Testis (tissue), 3 donors: ENCODE data around the gene KAT8. TPM values are rescaled to one million over a fixed set of nuclear protein-coding genes. Genes with fewer than 3 reads are reported as not detected.
"Not testable (repeated sequence)": the region's sequence is repeated elsewhere in the genome, so short reads cannot be mapped to it uniquely, and the experiment has no call there.

Source experiments
- DNase-seq: peaks from one replicate; pipeline ENCODE4 v3.0.0-alpha.2; 2019
- H3K27ac ChIP-seq, 2 donors: fragments of 200-600 bp; sonication (generic); one replicate each; pipeline ENCODE4 v1.5.1; 2019
- H3K27me3 ChIP-seq: fragments of 200-600 bp; sonication (generic); one replicate; pipeline ENCODE4 v1.5.1; 2019
- H3K36me3 ChIP-seq: fragments of 200-600 bp; sonication (generic); one replicate; pipeline ENCODE4 v1.5.1; 2017; ENCODE audit warnings: low read depth; ENCODE audit errors: missing control alignments
- H3K4me1 ChIP-seq: fragments of 200-600 bp; sonication (generic); one replicate; pipeline ENCODE4 v1.5.1; 2019
- H3K4me3 ChIP-seq, 2 donors: fragments of 200-600 bp; sonication (generic); one replicate each; pipeline ENCODE4 v1.5.1; 2017 to 2019
- H3K9me3 ChIP-seq: fragments of 200-600 bp; sonication (generic); one replicate; pipeline ENCODE4 v1.5.1; 2017
- CTCF ChIP-seq, 3 experiments: fragments of 450-650 bp in 2 of 3; fragments of 200-600 bp in 1 of 3; sonication (generic) in 1 of 3; IDR thresholded peaks; one replicate each; pipeline ENCODE4 v1.5.1; 2016 to 2019; ENCODE audit warnings: antibody characterized with exemption in 3 of 3, mild to moderate bottlenecking in 2 of 3, moderate library complexity in 1 of 3
- POLR2A ChIP-seq: fragments of 450-650 bp; IDR thresholded peaks from one replicate; pipeline ENCODE4 v1.6.1; 2017; ENCODE audit warnings: antibody characterized with exemption, mild to moderate bottlenecking, moderate library complexity
- WGBS, 2 donors: methylation state at CpG; one replicate each; pipeline ENCODE4 v1.1.5; 2018; 5-methylcytosine and 5-hydroxymethylcytosine counted together
- intact Hi-C: fragments of 100-400 bp; cut with DNase I; formaldehyde crosslinking; loops from one replicate; pipeline ENCODE4 v1.15.1; 2023; ENCODE audit warnings: low total_unique reads
- polyA plus RNA-seq: library from polyadenylated mRNA; stranded (reverse); fragments of 350-450 nt; fragmentation: Illumina TruSeq; extraction: RNeasy Lipid Tissue Mini Kit (QIAGEN cat#74804); gene quantifications from one replicate; pipeline ENCODE4 v1.2.3, GENCODE V29; 2014; ENCODE audit warnings: low read depth, low replicate concordance; ENCODE audit not compliant: insufficient read depth
- total RNA-seq, 2 donors: library from RNA; depleted of rRNA; stranded (reverse); fragments of >200 nt; gene quantifications; one replicate each; pipeline ENCODE4 v1.2.3, GENCODE V29; 2016

KAT8 gene
- total and polyA plus RNA-seq, 3 donors from 2014 or later, result 86.0 to 111 (median 96.9) TPM

GRCh38 chr16:31149332-31149731 lies 31.9 kb downstream of the KAT8 start:
- WGBS, 2 donors, result 77 to 81% methylated on average over 5 of the region's 5 CpGs
- H3K27ac ChIP-seq, result no peak overlapping the region
- TF ChIP-seq POLR2A (no peak), CTCF (IDR thresholded peaks at IDR 0.05) (no peak)
- DNase-seq, result no peak
- no peak overlapping the region for H3K4me3 ChIP-seq
- no peaks in the 10 kb centered on the region for H3K36me3 ChIP-seq
- no peaks in the 10 kb centered on the region for H3K9me3 ChIP-seq
- intact Hi-C loops, result loop anchor here (10.0 kb wide), 2 partner anchors 65 to 165 kb away; partner anchors contain the start of genes HSD3B7 and PRSS53
- H3K4me1 ChIP-seq, result no peaks in the 10 kb centered on the region
- no peaks in the 10 kb centered on the region for H3K27me3 ChIP-seq

- Histone ChIP-seq H3K4me1 (no peaks in the 10 kb centered on the region), H3K9me3 (no peaks in the 10 kb centered on the region), H3K27ac (no peak within 1 kb of the TSS), H3K27me3 (no peaks in the 10 kb centered on the region), H3K4me3 (no peak within 1 kb of the TSS), H3K36me3 (no peaks in the 10 kb centered on the region)
- DNase-seq, result no peak
- WGBS, 2 donors, result 75 to 91% methylated on average over 3 to 11 of the region's 11 CpGs
- intact Hi-C loops, result loop anchor here (5.0 to 10.0 kb wide), 3 partner anchors 37 to 165 kb away; partner anchors contain the start of genes HSD3B7 and PRSS53
- TF ChIP-seq CTCF (IDR thresholded peaks at IDR 0.05), result no peak
- no peak for TF ChIP-seq POLR2A
Observed at GRCh38 chr16:31149894-31150890, 32.7 kb downstream of the KAT8 start, which contains the start of gene PRSS36. Gene PRSS36 (minus strand): TSS chr16:31150066. CDS start chr16:31150035, 31 bp downstream.

GRCh38 chr16:31150976-31151375 lies 33.5 kb downstream of the KAT8 start:
- intact Hi-C loops, result loop anchor here (5.0 kb wide), 1 partner anchor 36 kb away; no protein-coding TSS in a partner anchor
- H3K4me1 ChIP-seq, H3K27ac ChIP-seq, H3K36me3 ChIP-seq, H3K4me3 ChIP-seq, DNase-seq, H3K27me3 ChIP-seq, H3K9me3 ChIP-seq: not testable (repeated sequence)
- 85 to 86% methylated on average over 6 of the region's 6 CpGs for WGBS, 2 donors

- Histone ChIP-seq H3K4me1 (peaks cover 5% of the 10 kb centered on the region), H3K4me3 (no peak overlapping the region), H3K27ac (no peak overlapping the region), H3K9me3 (no peaks in the 10 kb centered on the region), H3K27me3 (no peaks in the 10 kb centered on the region), H3K36me3 (no peaks in the 10 kb centered on the region)
- 44 to 53% methylated on average over 8 of the region's 8 CpGs for WGBS, 2 donors
- peak; percentile 62 for DNase-seq
- intact Hi-C loops, result no loop called here
- TF ChIP-seq CTCF (IDR thresholded peaks at IDR 0.05) (no peak), POLR2A (no peak)
Observed at GRCh38 chr16:31157136-31157535, 39.7 kb downstream of the KAT8 start.

- intact Hi-C loops, result no loop called here
- 84 to 85% methylated on average over 8 of the region's 8 CpGs for WGBS, 2 donors
- Histone ChIP-seq H3K27me3 (no peaks in the 10 kb centered on the region), H3K4me3 (no peak overlapping the region), H3K4me1 (no peaks in the 10 kb centered on the region), H3K9me3 (no peaks in the 10 kb centered on the region), H3K27ac (no peak overlapping the region), H3K36me3 (no peaks in the 10 kb centered on the region)
- TF ChIP-seq POLR2A (no peak), CTCF (IDR thresholded peaks at IDR 0.05) (no peak)
- DNase-seq, result no peak
Observed at GRCh38 chr16:31167315-31167714, 49.9 kb downstream of the KAT8 start.
